Prostate gland (tissue), 2 donors: ENCODE results near the gene CAPN3.

Experiments
- POLR2A ChIP-seq: fragments of 450-650 bp; IDR thresholded peaks from one replicate; pipeline ENCODE4 v1.6.1; 2016; ENCODE audit warnings: antibody characterized with exemption, mild to moderate bottlenecking
- TF ChIP-seq, protein P1 (sequence below), 4 experiments: fragments of 200-600 bp in 2 of 4; fragments of 450-650 bp in 2 of 4; sonication (generic) in 2 of 4; IDR thresholded peaks; 1 replicate in 3 of 4; 2 replicates in 1 of 4; pipeline ENCODE4 v1.5.1; 2016 to 2019; ENCODE audit warnings: antibody characterized with exemption in 4 of 4, mild to moderate bottlenecking in 2 of 4, moderate library complexity in 2 of 4

DNA sequence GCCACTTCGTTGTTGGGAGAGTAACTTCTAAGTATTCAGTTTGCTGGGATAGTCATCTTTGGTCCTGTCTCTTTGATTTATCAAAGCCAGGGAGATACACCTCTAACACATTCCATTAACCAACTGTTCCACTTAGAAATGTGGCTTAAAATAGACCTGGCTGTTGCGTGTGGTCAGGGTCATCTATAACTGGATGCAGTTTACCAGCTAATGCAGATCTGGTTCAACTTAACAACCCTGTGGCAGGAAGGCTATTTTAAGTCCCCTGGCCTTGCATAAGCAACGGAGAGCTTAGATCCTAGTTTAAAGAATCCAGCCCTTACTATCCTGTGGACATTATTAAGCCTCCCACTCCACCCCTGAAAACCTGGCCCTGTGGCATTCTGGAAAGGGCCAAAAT lies 28.1 kb upstream of the CAPN3 start:
- TF ChIP-seq POLR2A = no peak
- TF ChIP-seq, protein P1, sequence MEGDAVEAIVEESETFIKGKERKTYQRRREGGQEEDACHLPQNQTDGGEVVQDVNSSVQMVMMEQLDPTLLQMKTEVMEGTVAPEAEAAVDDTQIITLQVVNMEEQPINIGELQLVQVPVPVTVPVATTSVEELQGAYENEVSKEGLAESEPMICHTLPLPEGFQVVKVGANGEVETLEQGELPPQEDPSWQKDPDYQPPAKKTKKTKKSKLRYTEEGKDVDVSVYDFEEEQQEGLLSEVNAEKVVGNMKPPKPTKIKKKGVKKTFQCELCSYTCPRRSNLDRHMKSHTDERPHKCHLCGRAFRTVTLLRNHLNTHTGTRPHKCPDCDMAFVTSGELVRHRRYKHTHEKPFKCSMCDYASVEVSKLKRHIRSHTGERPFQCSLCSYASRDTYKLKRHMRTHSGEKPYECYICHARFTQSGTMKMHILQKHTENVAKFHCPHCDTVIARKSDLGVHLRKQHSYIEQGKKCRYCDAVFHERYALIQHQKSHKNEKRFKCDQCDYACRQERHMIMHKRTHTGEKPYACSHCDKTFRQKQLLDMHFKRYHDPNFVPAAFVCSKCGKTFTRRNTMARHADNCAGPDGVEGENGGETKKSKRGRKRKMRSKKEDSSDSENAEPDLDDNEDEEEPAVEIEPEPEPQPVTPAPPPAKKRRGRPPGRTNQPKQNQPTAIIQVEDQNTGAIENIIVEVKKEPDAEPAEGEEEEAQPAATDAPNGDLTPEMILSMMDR (IDR thresholded peaks at IDR 0.05) = no peak
